OCI-LY7 (cell line): Measurements from ENCODE around the gene LRRC23. TPM values are rescaled to one million over a fixed set of nuclear protein-coding genes. Genes with fewer than 3 reads are reported as not detected.
A peak's percentile ranks its signal among the peaks of the same experiment; 100 is the strongest.
"Not testable (repeated sequence)": the region's sequence is repeated elsewhere in the genome, so short reads cannot be mapped to it uniquely, and the experiment has no call there.

Experiments
- BruUV-seq: library from RNA; stranded (reverse); fragments of 400-500 nt; replicated peaks from 2 replicates; lab custom pipeline; 2021; lab: Mats Ljungman, UMichigan
- CTCF ChIA-PET: fragments of 300-600 bp; sonication (Branson Sonifier 250); formaldehyde crosslinking; loops from one replicate; lab custom pipeline; 2022; ENCODE audit warnings: antibody characterized with exemption; ENCODE audit not compliant: unreplicated experiment; lab: Charles Lee
- POLR2A ChIA-PET: fragments of 300-600 bp; sonication (Branson Sonifier 250); formaldehyde crosslinking; loops from one replicate; lab custom pipeline; 2022; ENCODE audit warnings: antibody characterized with exemption; lab: Charles Lee
- DNase-seq: peaks from one replicate; pipeline ENCODE4 v3.0.0-alpha.2; 2015; ENCODE audit warnings: low spot score
- H2AFZ ChIP-seq: fragments of 200-600 bp; sonication (generic), shearing (Covaris generic); 2 replicates; pipeline ENCODE4 v1.6.1; 2014; ENCODE audit warnings: mild to moderate bottlenecking, antibody characterized with exemption, low read length, moderate library complexity
- H3K27ac ChIP-seq: fragments of 200-600 bp; sonication (generic); 2 replicates; pipeline ENCODE4 v1.5.1; 2014; ENCODE audit warnings: mixed run types, low read depth, mild to moderate bottlenecking, moderate library complexity, low read length, inconsistent platforms; ENCODE audit not compliant: poor library complexity, severe bottlenecking
- H3K36me3 ChIP-seq: fragments of 200-600 bp; sonication (generic); 2 replicates; pipeline ENCODE4 v1.6.1; 2014; ENCODE audit warnings: mild to moderate bottlenecking, antibody characterized with exemption, low read length, moderate library complexity, mixed read lengths; ENCODE audit not compliant: insufficient read depth
- H3K4me1 ChIP-seq: fragments of 200-600 bp; sonication (generic); 2 replicates; pipeline ENCODE4 v1.5.1; 2014; ENCODE audit warnings: mild to moderate bottlenecking, low read length; ENCODE audit not compliant: insufficient read depth, poor library complexity, severe bottlenecking
- H3K4me2 ChIP-seq: fragments of 200-600 bp; sonication (generic); 2 replicates; pipeline ENCODE4 v1.6.1; 2014; ENCODE audit warnings: mild to moderate bottlenecking, low read length
- H3K4me3 ChIP-seq: fragments of 200-600 bp; sonication (generic); 2 replicates; pipeline ENCODE4 v1.5.1; 2014; ENCODE audit warnings: mild to moderate bottlenecking, low read depth, low read length; ENCODE audit not compliant: poor library complexity, severe bottlenecking
- H3K79me2 ChIP-seq: fragments of 200-600 bp; sonication (generic); 2 replicates; pipeline ENCODE4 v1.6.1; 2016; ENCODE audit warnings: low read depth, mild to moderate bottlenecking, low read length, moderate library complexity, mixed read lengths; ENCODE audit not compliant: insufficient read depth
- H3K9me2 ChIP-seq: fragments of 200-600 bp; sonication (generic); 2 replicates; pipeline ENCODE4 v1.6.1; 2016; ENCODE audit warnings: mild to moderate bottlenecking, low read length, mixed read lengths; ENCODE audit not compliant: insufficient read depth
- H3K9me3 ChIP-seq: fragments of 200-600 bp; sonication (generic); 2 replicates; pipeline ENCODE4 v1.6.1; 2014; ENCODE audit warnings: mild to moderate bottlenecking, mixed run types, low read length, mixed read lengths
- H4K20me1 ChIP-seq: fragments of 200-600 bp; sonication (generic); 2 replicates; pipeline ENCODE4 v1.6.1; 2014; ENCODE audit warnings: mild to moderate bottlenecking, antibody characterized with exemption, low read length, moderate library complexity, mixed read lengths; ENCODE audit not compliant: insufficient read depth
- EZH2phosphoT487 ChIP-seq: fragments of 200-600 bp; sonication (generic); IDR thresholded peaks from 2 replicates; pipeline ENCODE4 v1.6.1; 2018; ENCODE audit warnings: low read depth, borderline replicate concordance, mild to moderate bottlenecking, mixed run types, antibody characterized with exemption, low read length, moderate library complexity, mixed read lengths
- intact Hi-C: fragments of 100-400 bp; cut with micrococcal nuclease; formaldehyde crosslinking; loops from one replicate; pipeline ENCODE4 v1.10.0; 2022; ENCODE audit not compliant: unreplicated experiment
- total RNA-seq, 2 experiments: library from RNA; depleted of rRNA in 1 of 2; stranded (reverse); fragments of >200 nt in 1 of 2; shearing (Covaris generic) in 1 of 2; gene quantifications; 2 replicates each; pipeline ENCODE4 v1.2.3, GENCODE V29; 2014 to 2022
- TF ChIP-seq, protein P1 (sequence below): fragments of 200-600 bp; sonication (generic); conservative IDR thresholded peaks from 2 replicates; pipeline ENCODE4 v1.5.1; 2014; ENCODE audit warnings: mild to moderate bottlenecking, antibody characterized with exemption, low read length, moderate library complexity, mixed read lengths

Gene LRRC23
- total RNA-seq, 2 experiments from 2014 or later, result 17.7 to 19.8 TPM

DNA sequence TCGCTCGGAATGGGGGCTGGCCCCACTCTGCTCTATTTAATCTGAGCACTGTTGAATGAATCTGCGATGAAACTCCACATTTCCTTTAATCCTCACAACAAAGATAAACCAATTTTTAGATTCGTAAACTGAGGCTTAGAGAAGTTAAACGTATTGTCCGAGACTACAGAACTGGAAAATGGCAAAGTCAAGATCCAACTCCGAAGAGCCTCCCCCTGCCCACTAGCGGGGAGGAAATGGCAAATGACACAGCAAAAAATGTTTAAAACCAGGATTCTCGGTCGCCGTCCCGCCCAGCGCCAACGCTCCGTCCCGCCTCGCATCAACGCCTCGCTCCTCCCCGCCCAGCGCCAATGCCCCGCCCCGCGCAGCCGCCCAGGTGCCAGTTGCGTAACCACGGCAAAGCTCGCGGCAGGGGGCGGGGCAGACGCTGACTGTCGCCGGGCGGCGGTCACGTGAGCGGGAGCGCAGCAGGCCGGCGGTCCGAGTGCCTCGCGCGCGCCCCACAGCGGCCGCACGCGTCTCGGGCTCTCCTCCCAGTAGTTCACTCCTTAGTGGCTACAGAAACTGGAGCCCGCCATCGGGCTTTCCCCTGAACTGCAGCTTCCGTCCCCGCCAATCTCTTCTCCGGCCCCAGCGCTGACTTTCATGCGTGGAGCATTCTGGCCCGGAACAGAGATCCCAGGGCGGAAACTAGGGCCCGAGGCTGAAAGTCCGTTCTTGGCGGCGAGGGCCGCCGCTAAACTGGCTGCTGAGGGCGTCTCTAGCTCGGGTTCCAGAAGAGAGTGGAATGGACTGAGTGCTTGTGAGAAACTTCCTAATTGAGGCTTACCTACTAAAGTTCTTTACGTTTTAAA lies 13.6 kb upstream of the LRRC23 start:
- Histone ChIP-seq H3K79me2 (no peaks in the 10 kb centered on the region), H3K36me3 (no peaks in the 10 kb centered on the region), H3K4me1 (peaks cover 28% of the 10 kb centered on the region), H2AFZ (peak overlapping the region; percentile 78; the same call in 1 of the 2 replicates), H4K20me1 (no peaks in the 10 kb centered on the region), H3K4me3 (peak overlapping the region; percentile 66), H3K9me3 (no peaks in the 10 kb centered on the region), H3K4me2 (peak overlapping the region; percentile 72), H3K27ac (peak overlapping the region; percentile 81), H3K9me2 (no peaks in the 10 kb centered on the region)
- CTCF ChIA-PET, result interaction anchor here (0.6 to 2.0 kb wide), 8 partner anchors 10 to 51 kb away, joined by 3 to 17 read pairs (median 4); partner anchors contain the start of genes SPSB2 and TPI1
- no TSS peak for BruUV-seq
- POLR2A ChIA-PET, result interaction anchor here (0.6 to 2.5 kb wide), 12 partner anchors 8 to 55 kb away, joined by 3 to 17 read pairs (median 4); partner anchors contain the start of genes C12orf57, CDCA3, LRRC23 and RNU7-1
- TF ChIP-seq, protein P1, sequence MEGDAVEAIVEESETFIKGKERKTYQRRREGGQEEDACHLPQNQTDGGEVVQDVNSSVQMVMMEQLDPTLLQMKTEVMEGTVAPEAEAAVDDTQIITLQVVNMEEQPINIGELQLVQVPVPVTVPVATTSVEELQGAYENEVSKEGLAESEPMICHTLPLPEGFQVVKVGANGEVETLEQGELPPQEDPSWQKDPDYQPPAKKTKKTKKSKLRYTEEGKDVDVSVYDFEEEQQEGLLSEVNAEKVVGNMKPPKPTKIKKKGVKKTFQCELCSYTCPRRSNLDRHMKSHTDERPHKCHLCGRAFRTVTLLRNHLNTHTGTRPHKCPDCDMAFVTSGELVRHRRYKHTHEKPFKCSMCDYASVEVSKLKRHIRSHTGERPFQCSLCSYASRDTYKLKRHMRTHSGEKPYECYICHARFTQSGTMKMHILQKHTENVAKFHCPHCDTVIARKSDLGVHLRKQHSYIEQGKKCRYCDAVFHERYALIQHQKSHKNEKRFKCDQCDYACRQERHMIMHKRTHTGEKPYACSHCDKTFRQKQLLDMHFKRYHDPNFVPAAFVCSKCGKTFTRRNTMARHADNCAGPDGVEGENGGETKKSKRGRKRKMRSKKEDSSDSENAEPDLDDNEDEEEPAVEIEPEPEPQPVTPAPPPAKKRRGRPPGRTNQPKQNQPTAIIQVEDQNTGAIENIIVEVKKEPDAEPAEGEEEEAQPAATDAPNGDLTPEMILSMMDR, result peak; percentile 82
- TF ChIP-seq EZH2phosphoT487, result no peak
- DNase-seq, result peak; percentile 98
- intact Hi-C loops, result loop anchor here (1.0 to 2.0 kb wide), 5 partner anchors 18 to 46 kb away; partner anchors contain the start of genes CDCA3, ENO2 and SPSB2

DNA sequence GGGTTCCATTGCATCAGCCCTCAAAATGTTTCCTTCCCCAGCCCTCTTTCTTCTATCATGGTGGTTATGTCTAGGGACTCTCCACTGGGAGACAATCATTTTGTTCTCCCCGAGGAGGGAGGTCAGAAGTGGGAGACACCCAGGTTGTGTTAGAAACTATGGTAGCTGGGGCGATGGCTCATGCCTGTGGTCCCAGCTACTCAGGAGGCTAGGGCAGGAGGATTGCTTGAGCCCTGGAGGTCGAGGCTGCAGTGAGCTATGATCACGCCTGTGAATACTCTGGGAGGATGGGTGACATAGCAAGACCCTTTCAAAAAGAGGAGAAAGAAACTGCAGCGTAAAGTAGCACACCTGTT lies 13.0 kb upstream of the LRRC23 start:
- H3K36me3 ChIP-seq, result no peaks in the 10 kb centered on the region
- no peaks in the 10 kb centered on the region for H3K79me2 ChIP-seq
- intact Hi-C loops, result loop anchor here (1.0 to 2.0 kb wide), 5 partner anchors 18 to 45 kb away; partner anchors contain the start of genes CDCA3, ENO2 and SPSB2
- no peak for TF ChIP-seq EZH2phosphoT487
- TF ChIP-seq, protein P1, result no peak
- no peaks in the 10 kb centered on the region for H3K9me3 ChIP-seq
- H3K4me1 ChIP-seq, result peaks cover 28% of the 10 kb centered on the region
- H3K4me3 ChIP-seq, result peak overlapping the region; percentile 66
- H2AFZ ChIP-seq, result peak overlapping the region; percentile 78; the same call in 1 of the 2 replicates
- BruUV-seq, result TSS peak; percentile 75
- H3K4me2 ChIP-seq, result peak overlapping the region; percentile 72
- DNase-seq, result no peak
- no peaks in the 10 kb centered on the region for H4K20me1 ChIP-seq
- CTCF ChIA-PET, result interaction anchor here (0.6 to 2.0 kb wide), 8 partner anchors 10 to 52 kb away, joined by 3 to 17 read pairs (median 4); partner anchors contain the start of genes SPSB2 and TPI1
- POLR2A ChIA-PET, result interaction anchor here (0.6 to 2.5 kb wide), 12 partner anchors 9 to 54 kb away, joined by 3 to 17 read pairs (median 4); partner anchors contain the start of genes C12orf57, CDCA3, LRRC23 and RNU7-1
- H3K27ac ChIP-seq, result peak overlapping the region; percentile 80
- no peaks in the 10 kb centered on the region for H3K9me2 ChIP-seq

DNA sequence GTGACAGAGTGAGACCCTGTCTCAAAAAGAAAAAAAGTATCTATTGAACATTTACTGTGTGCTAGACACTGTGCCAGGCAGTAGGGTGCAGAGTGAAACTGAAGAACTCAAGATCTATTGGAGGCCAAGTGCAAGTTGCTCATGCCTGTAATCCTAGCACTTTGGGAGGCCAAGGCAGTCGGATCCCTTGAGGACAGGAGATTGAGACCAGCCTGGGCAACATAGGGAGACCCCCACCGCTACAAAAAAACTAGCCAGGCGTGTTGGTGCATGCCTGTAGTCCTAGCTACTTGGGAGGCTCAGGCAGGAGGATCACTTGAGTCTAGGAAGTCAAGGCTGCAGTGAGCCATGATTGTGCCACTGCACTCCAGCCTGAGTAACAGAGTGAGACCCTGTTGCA lies 11.9 kb upstream of the LRRC23 start:
- H3K4me1 ChIP-seq, result peaks cover 19% of the 10 kb centered on the region
- intact Hi-C loops, H4K20me1 ChIP-seq, H3K79me2 ChIP-seq, H3K27ac ChIP-seq, H3K4me2 ChIP-seq, DNase-seq, H3K4me3 ChIP-seq, BruUV-seq, H3K36me3 ChIP-seq, H3K9me2 ChIP-seq, H2AFZ ChIP-seq, H3K9me3 ChIP-seq: not testable (repeated sequence)
- ChIA-PET POLR2A (interaction anchor here (1.0 to 2.5 kb wide), 5 partner anchors 12 to 53 kb away, joined by 3 to 17 read pairs (median 8); partner anchors contain the start of genes LRRC23, SPSB2 and USP5), CTCF (interaction anchor here (2.0 kb wide), 1 partner anchor 20 kb away, joined by 17 read pairs; the partner anchor contains the start of gene SPSB2)
